ENCODE results near the gene NR0B2.

GRCh38 chr1:26922901-26923300 lies 9.1 kb upstream of the NR0B2 start:
- no peak for TF ChIP-seq CTCF (conservative IDR thresholded peaks at IDR 0.05)
- no peak for TF ChIP-seq ZFX (IDR thresholded peaks at IDR 0.05)
